Measurements from ENCODE around the gene ZFR2. TPM values are rescaled to one million over a fixed set of nuclear protein-coding genes. Genes with fewer than 3 reads are reported as not detected.

Gene ZFR2
- total and polyA plus RNA-seq, 2 experiments from 2014 or later, result not detected

DNA sequence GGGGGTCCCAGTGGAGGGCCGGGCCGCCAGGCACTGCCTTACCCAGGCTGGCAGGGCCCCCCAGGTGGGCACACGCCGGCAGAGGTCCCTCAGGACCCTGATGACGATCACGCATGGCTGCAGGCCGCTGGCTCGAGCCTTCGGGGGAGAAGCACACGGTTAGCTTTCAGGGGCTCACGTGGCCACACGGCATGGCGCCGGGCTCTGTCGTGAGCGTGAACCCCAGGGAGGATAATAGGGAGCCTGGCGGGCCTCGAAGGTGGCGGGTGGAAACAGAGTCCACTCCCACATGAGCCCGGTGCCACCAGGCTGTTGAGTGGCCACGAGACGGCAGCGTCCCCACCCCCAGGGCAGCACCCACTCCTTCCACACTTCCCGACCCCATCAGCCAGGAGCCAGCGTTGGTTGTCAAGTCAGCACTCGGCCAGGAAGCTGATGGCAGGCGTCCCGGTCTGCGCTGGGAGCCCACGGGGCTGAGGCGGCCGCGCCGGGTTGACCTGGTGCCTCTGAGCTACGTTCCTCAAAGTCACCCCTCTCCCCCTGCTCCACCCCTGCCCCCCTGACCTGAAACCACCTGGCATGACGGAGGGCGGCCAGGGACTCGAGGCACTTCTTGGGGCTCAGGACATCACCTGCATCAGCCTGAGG lies 58.0 kb downstream of the ZFR2 start:
- Histone ChIP-seq H3K4me3 (no peak overlapping the region), H2AFZ (no peak overlapping the region), H3K9me3 (ENCODE audit: low read depth) (no peaks in the 10 kb centered on the region), H3K27me3 (replicated peaks; ENCODE audit: insufficient read depth) (no peaks in the 10 kb centered on the region), H3K4me2 (ENCODE audit: unreplicated experiment) (no peak overlapping the region), H3K36me3 (ENCODE audit: low read depth) (no peaks in the 10 kb centered on the region), H3K9ac (no peak overlapping the region), H3K4me1 (ENCODE audit: insufficient read depth) (no peaks in the 10 kb centered on the region), H3K9me2 (ENCODE audit: insufficient read depth) (no peaks in the 10 kb centered on the region), H3K27ac (no peak overlapping the region), H3K79me2 (ENCODE audit: insufficient read depth) (no peaks in the 10 kb centered on the region), H3F3A (ENCODE audit: insufficient read depth) (no peaks in the 10 kb centered on the region), H4K20me1 (ENCODE audit: insufficient read depth) (no peaks in the 10 kb centered on the region)
- in situ Hi-C loops (cut with MboI), result no loop called here
- TF ChIP-seq EZH2phosphoT487 (IDR thresholded peaks at IDR 0.05; ENCODE audit: insufficient read depth, low read depth) (no peak), EZH2 (IDR thresholded peaks at IDR 0.05; ENCODE audit: insufficient read depth, poor library complexity, severe bottlenecking) (no peak)
- 66 to 73% methylated on average over 22 to 38 of the region's 38 CpGs for WGBS, 2 experiments (ENCODE audit: low coverage in 1 of 2, low lambda C conversion rate in 2 of 2, missing lambda C conversion rate in 2 of 2)
- DNase-seq, result no peak

- in situ Hi-C loops (cut with MboI), result no loop called here
- no peaks in the 10 kb centered on the region for H4K20me1 ChIP-seq (ENCODE audit: insufficient read depth)
- TF ChIP-seq EZH2 (IDR thresholded peaks at IDR 0.05; ENCODE audit: insufficient read depth, poor library complexity, severe bottlenecking) (no peak), EZH2phosphoT487 (IDR thresholded peaks at IDR 0.05; ENCODE audit: insufficient read depth, low read depth) (no peak)
- no peak overlapping the region for H3K4me3 ChIP-seq
- no peaks in the 10 kb centered on the region for H3F3A ChIP-seq (ENCODE audit: insufficient read depth)
- no peaks in the 10 kb centered on the region for H3K79me2 ChIP-seq (ENCODE audit: insufficient read depth)
- DNase-seq, result no peak
- no peaks in the 10 kb centered on the region for H3K4me1 ChIP-seq (ENCODE audit: insufficient read depth)
- no peak overlapping the region for H2AFZ ChIP-seq
- no peak overlapping the region for H3K27ac ChIP-seq
- H3K4me2 ChIP-seq (ENCODE audit: unreplicated experiment), result no peak overlapping the region
- no peaks in the 10 kb centered on the region for H3K27me3 ChIP-seq (replicated peaks; ENCODE audit: insufficient read depth)
- H3K9me2 ChIP-seq (ENCODE audit: insufficient read depth), result no peaks in the 10 kb centered on the region
- WGBS, 2 experiments (ENCODE audit: low coverage in 1 of 2, low lambda C conversion rate in 2 of 2, missing lambda C conversion rate in 2 of 2), result 59 to 63% methylated on average over 15 to 26 of the region's 26 CpGs
- no peak overlapping the region for H3K9ac ChIP-seq
- no peaks in the 10 kb centered on the region for H3K9me3 ChIP-seq (ENCODE audit: low read depth)
- no peaks in the 10 kb centered on the region for H3K36me3 ChIP-seq (ENCODE audit: low read depth)
Measured at GRCh38 chr19:3809881-3810707, 58.7 kb downstream of the ZFR2 start.

DNA sequence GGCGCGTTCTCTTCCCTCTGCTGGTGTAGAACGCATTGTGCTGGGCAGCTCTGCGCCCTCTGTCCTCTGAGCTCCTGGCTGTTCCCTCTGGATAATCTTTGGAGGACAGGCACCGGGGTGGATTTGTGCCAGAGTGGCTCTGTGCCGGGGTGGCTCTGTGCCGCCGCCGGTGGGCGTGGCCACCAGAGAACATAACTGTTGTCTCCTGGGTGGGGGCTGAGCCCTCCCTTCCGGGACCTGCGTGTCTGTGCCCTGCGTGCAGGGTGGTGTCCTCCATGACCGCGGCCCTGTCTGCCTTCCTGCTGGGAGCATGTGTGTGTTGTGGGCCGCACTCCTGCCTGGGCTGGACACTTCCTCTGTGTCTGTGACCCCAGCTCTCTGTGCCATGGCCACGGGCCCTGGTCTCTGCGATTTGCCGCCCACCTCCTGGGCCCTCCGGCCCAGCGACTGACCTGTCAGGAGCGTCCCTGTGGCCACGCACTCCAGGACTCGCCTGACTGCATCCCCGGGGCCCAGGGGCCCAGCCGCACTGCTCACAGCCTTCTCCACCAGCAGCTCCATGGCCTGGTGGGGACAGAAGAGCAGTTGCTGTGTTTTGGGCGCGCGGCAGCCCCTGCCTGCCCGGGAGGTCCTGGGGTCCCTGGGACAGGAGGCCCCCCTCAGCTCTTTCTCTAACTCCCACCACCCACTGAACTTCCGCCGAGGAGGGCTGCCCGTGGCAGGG lies 60.3 kb downstream of the ZFR2 start:
- no peak overlapping the region for H3K27ac ChIP-seq
- no peaks in the 10 kb centered on the region for H3K4me1 ChIP-seq (ENCODE audit: insufficient read depth)
- DNase-seq, result no peak
- H3F3A ChIP-seq (ENCODE audit: insufficient read depth), result no peaks in the 10 kb centered on the region
- WGBS, 2 experiments (ENCODE audit: low coverage in 1 of 2, low lambda C conversion rate in 2 of 2, missing lambda C conversion rate in 2 of 2), result 85 to 87% methylated on average over 31 to 33 of the region's 33 CpGs
- TF ChIP-seq EZH2phosphoT487 (IDR thresholded peaks at IDR 0.05; ENCODE audit: insufficient read depth, low read depth), result no peak
- TF ChIP-seq EZH2 (IDR thresholded peaks at IDR 0.05; ENCODE audit: insufficient read depth, poor library complexity, severe bottlenecking), result no peak
- no peak overlapping the region for H2AFZ ChIP-seq
- no peak overlapping the region for H3K4me2 ChIP-seq (ENCODE audit: unreplicated experiment)
- in situ Hi-C loops (cut with MboI), result no loop called here
- no peaks in the 10 kb centered on the region for H3K36me3 ChIP-seq (ENCODE audit: low read depth)
- H3K79me2 ChIP-seq (ENCODE audit: insufficient read depth), result no peaks in the 10 kb centered on the region
- H3K4me3 ChIP-seq, result no peak overlapping the region
- H4K20me1 ChIP-seq (ENCODE audit: insufficient read depth), result no peaks in the 10 kb centered on the region
- H3K27me3 ChIP-seq (replicated peaks; ENCODE audit: insufficient read depth), result no peaks in the 10 kb centered on the region
- no peaks in the 10 kb centered on the region for H3K9me3 ChIP-seq (ENCODE audit: low read depth)
- H3K9me2 ChIP-seq (ENCODE audit: insufficient read depth), result no peaks in the 10 kb centered on the region
- H3K9ac ChIP-seq, result no peak overlapping the region

GRCh38 chr19:3807574-3808354 lies 61.1 kb downstream of the ZFR2 start:
- TF ChIP-seq EZH2 (IDR thresholded peaks at IDR 0.05; ENCODE audit: insufficient read depth, poor library complexity, severe bottlenecking), result no peak
- no peak for TF ChIP-seq EZH2phosphoT487 (IDR thresholded peaks at IDR 0.05; ENCODE audit: insufficient read depth, low read depth)
- H3K36me3 ChIP-seq (ENCODE audit: low read depth), result no peaks in the 10 kb centered on the region
- H3K9me3 ChIP-seq (ENCODE audit: low read depth), result no peaks in the 10 kb centered on the region
- DNase-seq, result no peak
- H3F3A ChIP-seq (ENCODE audit: insufficient read depth), result no peaks in the 10 kb centered on the region
- no peaks in the 10 kb centered on the region for H4K20me1 ChIP-seq (ENCODE audit: insufficient read depth)
- 86 to 89% methylated on average over 35 of the region's 35 CpGs for WGBS, 2 experiments (ENCODE audit: low coverage in 1 of 2, low lambda C conversion rate in 2 of 2, missing lambda C conversion rate in 2 of 2)
- no peak overlapping the region for H2AFZ ChIP-seq
- H3K27ac ChIP-seq, result no peak overlapping the region
- H3K4me1 ChIP-seq (ENCODE audit: insufficient read depth), result no peaks in the 10 kb centered on the region
- H3K9ac ChIP-seq, result no peak overlapping the region
- in situ Hi-C loops (cut with MboI), result no loop called here
- no peaks in the 10 kb centered on the region for H3K9me2 ChIP-seq (ENCODE audit: insufficient read depth)
- H3K79me2 ChIP-seq (ENCODE audit: insufficient read depth), result no peaks in the 10 kb centered on the region
- H3K27me3 ChIP-seq (replicated peaks; ENCODE audit: insufficient read depth), result no peaks in the 10 kb centered on the region
- no peak overlapping the region for H3K4me2 ChIP-seq (ENCODE audit: unreplicated experiment)
- no peak overlapping the region for H3K4me3 ChIP-seq

Data from GM23248 (cell line).